ENCODE results near the gene NSDHL. TPM values are rescaled to one million over a fixed set of nuclear protein-coding genes. Genes with fewer than 3 reads are reported as not detected.
A peak's percentile ranks its signal among the peaks of the same experiment; 100 is the strongest.

The NSDHL gene
- total and polyA plus RNA-seq, 4 donors: 12.8 to 33.4 (median 25.4) TPM

- H3K9me3 ChIP-seq (ENCODE audit: control insufficient read depth in 4 of 4, insufficient read depth in 3 of 4, low read length in 3 of 4): no peaks in the 10 kb centered on the region
- no peak for ATAC-seq (ENCODE audit: insufficient read depth, low FRiP score)
- no peaks in the 10 kb centered on the region for H3K27me3 ChIP-seq (ENCODE audit: control insufficient read depth in 3 of 3, insufficient read depth in 3 of 3, low read length in 2 of 3)
- no peak overlapping the region for H3K4me3 ChIP-seq
- no peak overlapping the region for H3K9ac ChIP-seq (ENCODE audit: insufficient read depth in 1 of 2, low read length in 2 of 2)
- 30 to 39% methylated on average over 6 of the region's 6 CpGs for WGBS, 2 donors
- H3K27ac ChIP-seq (ENCODE audit: low read depth in 1 of 2, low read length in 1 of 2): no peak overlapping the region
- H3K4me1 ChIP-seq (ENCODE audit: control insufficient read depth in 5 of 5, insufficient read depth in 5 of 5, low read length in 5 of 5): no peaks in the 10 kb centered on the region
- TF ChIP-seq CTCF (IDR thresholded peaks at IDR 0.05; ENCODE audit: control extremely low read depth, extremely low read depth): no peak
- H3K36me3 ChIP-seq (ENCODE audit: control insufficient read depth in 4 of 4, insufficient read depth in 4 of 4, low read length in 4 of 4): no peaks in the 10 kb centered on the region
- peak in 2 of 3 donors; percentile 39 to 46 for DNase-seq
Observed at GRCh38 chrX:152817078-152817764, 13.6 kb upstream of the NSDHL start.

- TF ChIP-seq CTCF (IDR thresholded peaks at IDR 0.05; ENCODE audit: control extremely low read depth, extremely low read depth): no peak
- Histone ChIP-seq H3K4me3 (no peak overlapping the region), H3K4me1 (ENCODE audit: control insufficient read depth in 5 of 5, insufficient read depth in 5 of 5, low read length in 5 of 5) (no peaks in the 10 kb centered on the region), H3K27ac (ENCODE audit: low read depth in 1 of 2, low read length in 1 of 2) (no peak overlapping the region), H3K36me3 (ENCODE audit: control insufficient read depth in 4 of 4, insufficient read depth in 4 of 4, low read length in 4 of 4) (no peaks in the 10 kb centered on the region), H3K9me3 (ENCODE audit: control insufficient read depth in 4 of 4, insufficient read depth in 3 of 4, low read length in 3 of 4) (no peaks in the 10 kb centered on the region), H3K27me3 (ENCODE audit: control insufficient read depth in 3 of 3, insufficient read depth in 3 of 3, low read length in 2 of 3) (no peaks in the 10 kb centered on the region), H3K9ac (ENCODE audit: insufficient read depth in 1 of 2, low read length in 2 of 2) (no peak overlapping the region)
- DNase-seq (peak in 1 of 3 donors; percentile 1), ATAC-seq (ENCODE audit: insufficient read depth, low FRiP score) (no peak)
- 64 to 80% methylated on average over 5 of the region's 5 CpGs for WGBS, 2 donors
Observed at GRCh38 chrX:152818356-152818755, 12.5 kb upstream of the NSDHL start.

- ATAC-seq (ENCODE audit: insufficient read depth, low FRiP score) (no peak), DNase-seq (no peak)
- Histone ChIP-seq H3K36me3 (ENCODE audit: control insufficient read depth in 4 of 4, insufficient read depth in 4 of 4, low read length in 4 of 4) (no peaks in the 10 kb centered on the region), H3K9ac (ENCODE audit: insufficient read depth in 1 of 2, low read length in 2 of 2) (no peak overlapping the region), H3K4me1 (ENCODE audit: control insufficient read depth in 5 of 5, insufficient read depth in 5 of 5, low read length in 5 of 5) (no peaks in the 10 kb centered on the region), H3K4me3 (no peak overlapping the region), H3K27me3 (ENCODE audit: control insufficient read depth in 3 of 3, insufficient read depth in 3 of 3, low read length in 2 of 3) (peaks cover 0 to under 1% (median 0%) of the 10 kb centered on the region in 3 donors), H3K27ac (ENCODE audit: low read depth in 1 of 2, low read length in 1 of 2) (no peak overlapping the region), H3K9me3 (ENCODE audit: control insufficient read depth in 4 of 4, insufficient read depth in 3 of 4, low read length in 3 of 4) (no peaks in the 10 kb centered on the region)
- TF ChIP-seq CTCF (IDR thresholded peaks at IDR 0.05; ENCODE audit: control extremely low read depth, extremely low read depth): no peak
- 56 to 82% methylated on average over 2 of the region's 2 CpGs for WGBS, 2 donors
Observed at GRCh38 chrX:152819266-152819665, 11.6 kb upstream of the NSDHL start.

- DNase-seq (no peak), ATAC-seq (ENCODE audit: insufficient read depth, low FRiP score) (no peak)
- Histone ChIP-seq H3K9me3 (ENCODE audit: control insufficient read depth in 4 of 4, insufficient read depth in 3 of 4, low read length in 3 of 4) (no peaks in the 10 kb centered on the region), H3K4me3 (no peak overlapping the region), H3K36me3 (ENCODE audit: control insufficient read depth in 4 of 4, insufficient read depth in 4 of 4, low read length in 4 of 4) (no peaks in the 10 kb centered on the region), H3K27me3 (ENCODE audit: control insufficient read depth in 3 of 3, insufficient read depth in 3 of 3, low read length in 2 of 3) (peaks cover 0 to 3% (median 0%) of the 10 kb centered on the region in 3 donors), H3K27ac (ENCODE audit: low read depth in 1 of 2, low read length in 1 of 2) (no peak overlapping the region), H3K9ac (ENCODE audit: insufficient read depth in 1 of 2, low read length in 2 of 2) (no peak overlapping the region), H3K4me1 (ENCODE audit: control insufficient read depth in 5 of 5, insufficient read depth in 5 of 5, low read length in 5 of 5) (no peaks in the 10 kb centered on the region)
- no peak for TF ChIP-seq CTCF (IDR thresholded peaks at IDR 0.05; ENCODE audit: control extremely low read depth, extremely low read depth)
- 77 to 93% methylated on average over 7 of the region's 7 CpGs for WGBS, 2 donors
Observed at GRCh38 chrX:152819732-152820131, 11.1 kb upstream of the NSDHL start.

Data from lung (tissue), 12 donors.